ENCODE data around the gene WASHC4.

DNA sequence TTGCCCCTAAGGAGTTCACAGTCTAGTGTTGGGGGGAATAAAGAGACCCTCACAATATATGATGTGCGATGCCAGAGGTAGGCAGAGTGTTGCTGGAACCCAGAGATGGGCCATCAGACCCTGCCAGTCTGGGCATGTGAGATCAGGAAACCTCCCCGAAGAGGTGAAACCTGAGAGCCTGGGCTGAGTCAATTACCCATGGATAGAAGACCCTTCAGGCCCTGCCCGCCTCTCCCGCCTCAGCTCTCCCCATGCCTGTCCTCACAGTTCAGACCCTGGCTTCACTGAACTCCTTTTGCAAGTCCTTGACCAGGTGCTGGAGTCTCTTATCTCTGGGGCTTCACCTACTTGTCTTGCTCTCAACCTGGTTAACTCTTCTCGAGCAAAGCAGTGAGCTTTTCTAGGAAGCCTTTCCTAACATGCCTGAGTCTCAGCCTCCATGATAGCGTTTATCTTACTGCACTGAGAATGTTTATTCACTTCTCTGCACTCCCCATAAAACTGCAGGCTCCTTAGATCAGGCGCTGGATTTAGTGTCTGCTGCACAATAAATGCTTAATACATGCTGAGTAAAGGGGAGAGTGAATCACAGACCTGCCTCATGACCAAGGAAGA lies 42.9 kb upstream of the WASHC4 start:
- TF ChIP-seq POLR2A (IDR thresholded peaks at IDR 0.05): no peak
- TF ChIP-seq, protein P1, sequence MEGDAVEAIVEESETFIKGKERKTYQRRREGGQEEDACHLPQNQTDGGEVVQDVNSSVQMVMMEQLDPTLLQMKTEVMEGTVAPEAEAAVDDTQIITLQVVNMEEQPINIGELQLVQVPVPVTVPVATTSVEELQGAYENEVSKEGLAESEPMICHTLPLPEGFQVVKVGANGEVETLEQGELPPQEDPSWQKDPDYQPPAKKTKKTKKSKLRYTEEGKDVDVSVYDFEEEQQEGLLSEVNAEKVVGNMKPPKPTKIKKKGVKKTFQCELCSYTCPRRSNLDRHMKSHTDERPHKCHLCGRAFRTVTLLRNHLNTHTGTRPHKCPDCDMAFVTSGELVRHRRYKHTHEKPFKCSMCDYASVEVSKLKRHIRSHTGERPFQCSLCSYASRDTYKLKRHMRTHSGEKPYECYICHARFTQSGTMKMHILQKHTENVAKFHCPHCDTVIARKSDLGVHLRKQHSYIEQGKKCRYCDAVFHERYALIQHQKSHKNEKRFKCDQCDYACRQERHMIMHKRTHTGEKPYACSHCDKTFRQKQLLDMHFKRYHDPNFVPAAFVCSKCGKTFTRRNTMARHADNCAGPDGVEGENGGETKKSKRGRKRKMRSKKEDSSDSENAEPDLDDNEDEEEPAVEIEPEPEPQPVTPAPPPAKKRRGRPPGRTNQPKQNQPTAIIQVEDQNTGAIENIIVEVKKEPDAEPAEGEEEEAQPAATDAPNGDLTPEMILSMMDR (IDR thresholded peaks at IDR 0.05 in 8 of 11, conservative IDR thresholded peaks at IDR 0.05 in 3 of 11): no peak

All from spleen (tissue), 7 donors.